ENCODE results near the gene NCOA3. TPM values are rescaled to one million over a fixed set of nuclear protein-coding genes. Genes with fewer than 3 reads are reported as not detected.

The NCOA3 gene
- total and polyA plus RNA-seq, 2 of the 8 experiments (the other 6 are each of a cell fraction or from before 2014, with no cell fraction given) = 7.9 to 24.7 TPM

- H2BK20ac ChIP-seq (ENCODE audit: low read length) = no peak overlapping the region
- no peaks in the 10 kb centered on the region for H3K79me2 ChIP-seq (ENCODE audit: control insufficient read depth in 1 of 2, insufficient read depth in 2 of 2, low read length in 2 of 2)
- H4K20me1 ChIP-seq (replicated peaks in 1 of 2; ENCODE audit: control insufficient read depth in 1 of 2, insufficient read depth in 2 of 2, low read length in 2 of 2) = no peaks in the 10 kb centered on the region
- H2BK5ac ChIP-seq (ENCODE audit: low read depth, low read length) = no peak overlapping the region
- H3K4me2 ChIP-seq (ENCODE audit: insufficient read depth in 1 of 2, low read depth in 2 of 2, low read length in 2 of 2) = no peak overlapping the region
- no peak overlapping the region for H3K56ac ChIP-seq (replicated peaks; ENCODE audit: insufficient read length, low read depth, low read length)
- H2AFZ ChIP-seq (ENCODE audit: low read length) = no peak overlapping the region
- no peak overlapping the region for H3K4ac ChIP-seq (replicated peaks; ENCODE audit: insufficient read length, low read depth, low read length)
- 94% methylated on average over 13 of the region's 13 CpGs; no CpG with 5 or more reads in 1 of the 2 experiments for WGBS, 2 experiments (ENCODE audit: extremely low coverage in 1 of 2, insufficient coverage in 1 of 2, insufficient read length in 1 of 2, insufficient replicate concordance in 2 of 2, low coverage in 1 of 2, low lambda C conversion rate in 2 of 2, missing lambda C conversion rate in 1 of 2)
- H3K18ac ChIP-seq (ENCODE audit: extremely low read depth, low read length) = no peak overlapping the region
- no peak overlapping the region for H3K14ac ChIP-seq (ENCODE audit: insufficient read length)
- no peak overlapping the region for H2AK5ac ChIP-seq (ENCODE audit: low read depth, low read length)
- FAIRE-seq (no peak), DNase-seq (ENCODE audit: low read depth in 1 of 2, low spot score in 2 of 2) (no peak)
- no peak overlapping the region for H2BK15ac ChIP-seq (ENCODE audit: low read length)
- no peak overlapping the region for H2BK12ac ChIP-seq (ENCODE audit: low read depth, low read length)
- no peak overlapping the region for H4K5ac ChIP-seq (ENCODE audit: insufficient read length, low read depth, low read length)
- no peak overlapping the region for H3K4me3 ChIP-seq (ENCODE audit: extremely low read depth in 1 of 4, insufficient read depth in 2 of 4, low read depth in 3 of 4, low read length in 4 of 4)
- H3K9me3 ChIP-seq (ENCODE audit: insufficient read depth in 2 of 2, low read depth in 1 of 2, low read length in 1 of 2) = no peaks in the 10 kb centered on the region
- no peaks in the 10 kb centered on the region; a peak in 1 of 7 replicates for H3K27me3 ChIP-seq (replicated peaks in 1 of 4; ENCODE audit: control insufficient read depth in 3 of 4, extremely low read depth in 1 of 4, insufficient read depth in 3 of 4, low read length in 3 of 4)
- ChIA-PET CTCF (ENCODE audit: partially characterized antibody) (interaction anchor here (0.6 to 1.2 kb wide), 3 partner anchors 36 to 125 kb away, joined by 3 read pairs; no protein-coding TSS in a partner anchor), POLR2A (ENCODE audit: partially characterized antibody) (no interaction called here)
- no peak overlapping the region for H2BK120ac ChIP-seq (replicated peaks; ENCODE audit: low read depth, low read length)
- no peak overlapping the region for H3K27ac ChIP-seq (ENCODE audit: low read depth, low read length)
- no peak overlapping the region for H3K9ac ChIP-seq (replicated peaks in 1 of 4; ENCODE audit: extremely low read depth in 1 of 4, low read depth in 3 of 4, low read length in 3 of 4)
- H3K36me3 ChIP-seq (ENCODE audit: control insufficient read depth in 2 of 4, insufficient read depth in 4 of 4, low read length in 3 of 4) = no peaks in the 10 kb centered on the region
- H4K8ac ChIP-seq (ENCODE audit: extremely low read depth, insufficient read depth, low read length) = no peak overlapping the region
- no peak overlapping the region for H3K23ac ChIP-seq (ENCODE audit: insufficient read length)
- no peaks in the 10 kb centered on the region for H3K23me2 ChIP-seq (ENCODE audit: low read depth, low read length)
- no peak overlapping the region for H4K91ac ChIP-seq (replicated peaks; ENCODE audit: insufficient read length, low read length)
- TF ChIP-seq RNF2 (IDR thresholded peaks at IDR 0.05; ENCODE audit: borderline replicate concordance, low read depth, low read length, missing control alignments, poor library complexity, severe bottlenecking) (no peak), MAFK (IDR thresholded peaks at IDR 0.05; ENCODE audit: low read depth, low read length) (no peak), SP4 (IDR thresholded peaks at IDR 0.05; ENCODE audit: low read length) (no peak), SIX5 (IDR thresholded peaks at IDR 0.05; ENCODE audit: low read depth, low read length) (no peak), SIRT6 (IDR thresholded peaks at IDR 0.05; ENCODE audit: low read length) (no peak), RFX5 (IDR thresholded peaks at IDR 0.05; ENCODE audit: borderline replicate concordance, low read depth, low read length) (no peak)
- H3K4me1 ChIP-seq (replicated peaks in 1 of 4; ENCODE audit: control insufficient read depth in 3 of 4, insufficient read depth in 4 of 4, low read length in 3 of 4) = no peaks in the 10 kb centered on the region
- no peaks in the 10 kb centered on the region for H3K79me1 ChIP-seq (ENCODE audit: low read depth, low read length)
These were observed 44.5 kb upstream of the NCOA3 start for GRCh38 chr20:47456952-47457724.
